WTC11 (cell line): Measurements from ENCODE around the gene FOXN3. TPM values are rescaled to one million over a fixed set of nuclear protein-coding genes. Genes with fewer than 3 reads are reported as not detected.

Experiments
- ATAC-seq: fragments of 200-7000 bp; cut with Tn5 transposase; 2 replicates; pipeline ENCODE4 v1.10.0; 2021; ENCODE audit warnings: mild to moderate bottlenecking, moderate library complexity
- CTCF ChIA-PET: fragments of 300-600 bp; sonication (Branson Sonifier 250); formaldehyde crosslinking; loops from one replicate; lab custom pipeline; 2021; ENCODE audit warnings: antibody characterized with exemption; lab: Charles Lee
- POLR2A ChIA-PET: fragments of 350-600 bp; sonication (Branson Sonifier 250); formaldehyde crosslinking; loops from one replicate; lab custom pipeline; 2021; ENCODE audit warnings: antibody characterized with exemption; lab: Charles Lee
- DNase-seq: peaks from one replicate; pipeline ENCODE4 v3.0.0; 2021; ENCODE audit warnings: low spot score
- H3K27ac Mint-ChIP-seq: 2 replicates; pipeline ENCODE4 v1.8.0; 2021; ENCODE audit warnings: mixed read lengths
- H3K27me3 Mint-ChIP-seq: 2 replicates; pipeline ENCODE4 v1.8.0; 2021; ENCODE audit warnings: low read depth, mild to moderate bottlenecking, moderate library complexity, mixed read lengths
- H3K36me3 Mint-ChIP-seq: 2 replicates; pipeline ENCODE4 v1.8.0; 2021; ENCODE audit warnings: mixed read lengths
- H3K4me1 Mint-ChIP-seq: 2 replicates; pipeline ENCODE4 v1.8.0; 2022; ENCODE audit warnings: mixed read lengths
- H3K4me3 Mint-ChIP-seq: 2 replicates; pipeline ENCODE4 v1.8.0; 2021; ENCODE audit warnings: mild to moderate bottlenecking, moderate library complexity, mixed read lengths
- H3K9me3 Mint-ChIP-seq: 2 replicates; pipeline ENCODE4 v1.8.0; 2021; ENCODE audit warnings: mixed read lengths
- ATF2 ChIP-seq: sonication (generic); formaldehyde crosslinking; IDR thresholded peaks from 2 replicates; pipeline ENCODE4 v1.8.1; 2022; ENCODE audit warnings: low read depth, missing genetic modification reagents, borderline replicate concordance
- CREB1 ChIP-seq: sonication (generic); formaldehyde crosslinking; IDR thresholded peaks from 2 replicates; pipeline ENCODE4 v1.8.0; 2023; ENCODE audit warnings: mild to moderate bottlenecking, missing genetic modification reagents
- CTCF ChIP-seq: fragments of 200-600 bp; IDR thresholded peaks from 2 replicates; pipeline ENCODE4 v1.8.0; 2022; ENCODE audit warnings: antibody characterized with exemption
- ELF4 ChIP-seq: sonication (generic); formaldehyde crosslinking; IDR thresholded peaks from 2 replicates; pipeline ENCODE4 v1.8.1; 2022; ENCODE audit warnings: low read depth, mild to moderate bottlenecking, moderate library complexity, missing genetic modification reagents
- EMX1 ChIP-seq: fragments of 250-450 bp; sonication (Bioruptor Pico); IDR thresholded peaks from 2 replicates; pipeline ENCODE4 v1.8.0; 2021; ENCODE audit warnings: mild to moderate bottlenecking
- ERG ChIP-seq: fragments of 250-450 bp; sonication (Bioruptor Pico); IDR thresholded peaks from 2 replicates; pipeline ENCODE4 v1.8.0; 2021; ENCODE audit warnings: mild to moderate bottlenecking
- ETV6 ChIP-seq: sonication (generic); formaldehyde crosslinking; IDR thresholded peaks from 2 replicates; pipeline ENCODE4 v1.8.1; 2022; ENCODE audit warnings: mild to moderate bottlenecking, missing genetic modification reagents
- GTF2I ChIP-seq: fragments of 250-450 bp; sonication (Bioruptor Pico); conservative IDR thresholded peaks from 2 replicates; pipeline ENCODE4 v1.4.0; 2021; ENCODE audit warnings: mild to moderate bottlenecking
- IRF1 ChIP-seq: sonication (generic); formaldehyde crosslinking; IDR thresholded peaks from 2 replicates; pipeline ENCODE4 v1.8.0; 2023; ENCODE audit warnings: missing genetic modification reagents
- JAZF1 ChIP-seq: fragments of 250-450 bp; sonication (Bioruptor Pico); IDR thresholded peaks from 2 replicates; pipeline ENCODE4 v1.9.0; 2021; ENCODE audit warnings: moderate library complexity, mild to moderate bottlenecking, inconsistent platforms
- KAT7 ChIP-seq: sonication (generic); formaldehyde crosslinking; IDR thresholded peaks from 2 replicates; pipeline ENCODE4 v1.8.1; 2023; ENCODE audit warnings: missing genetic modification reagents, mild to moderate bottlenecking, borderline replicate concordance
- MXD4 ChIP-seq: fragments of 250-450 bp; sonication (Bioruptor Pico); IDR thresholded peaks from 2 replicates; pipeline ENCODE4 v1.8.0; 2021; ENCODE audit warnings: mild to moderate bottlenecking, moderate library complexity, borderline replicate concordance
- NR2C2 ChIP-seq: sonication (generic); formaldehyde crosslinking; IDR thresholded peaks from 2 replicates; pipeline ENCODE4 v1.8.0; 2022; ENCODE audit warnings: mild to moderate bottlenecking, missing genetic modification reagents
- RELA ChIP-seq: sonication (generic); formaldehyde crosslinking; IDR thresholded peaks from 2 replicates; pipeline ENCODE4 v1.8.1; 2022; ENCODE audit warnings: missing genetic modification reagents, mild to moderate bottlenecking, borderline replicate concordance
- RORB ChIP-seq: fragments of 250-450 bp; sonication (Bioruptor Pico); IDR thresholded peaks from 2 replicates; pipeline ENCODE4 v1.9.0; 2021; ENCODE audit warnings: mild to moderate bottlenecking
- SOX15 ChIP-seq: fragments of 250-450 bp; sonication (Bioruptor Pico); IDR thresholded peaks from 2 replicates; pipeline ENCODE4 v1.9.0; 2021; ENCODE audit warnings: mild to moderate bottlenecking
- ZNF281 ChIP-seq: sonication (generic); formaldehyde crosslinking; IDR thresholded peaks from 2 replicates; pipeline ENCODE4 v1.8.0; 2023; ENCODE audit warnings: mild to moderate bottlenecking, missing genetic modification reagents
- ZNF396 ChIP-seq: fragments of 250-450 bp; sonication (Bioruptor Pico); IDR thresholded peaks from 2 replicates; pipeline ENCODE4 v1.8.0; 2021; ENCODE audit warnings: mild to moderate bottlenecking, moderate library complexity, borderline replicate concordance
- ZNF416 ChIP-seq: fragments of 250-450 bp; sonication (Bioruptor Pico); IDR thresholded peaks from 2 replicates; pipeline ENCODE4 v1.9.0; 2021; ENCODE audit warnings: mild to moderate bottlenecking, inconsistent platforms
- ZNF512 ChIP-seq: sonication (generic); formaldehyde crosslinking; IDR thresholded peaks from 2 replicates; pipeline ENCODE4 v1.8.1; 2022; ENCODE audit warnings: missing genetic modification reagents, borderline replicate concordance
- total RNA-seq: library from RNA; stranded (reverse); gene quantifications from 3 replicates; pipeline ENCODE4 v1.2.3, GENCODE V29; 2021

Gene FOXN3
- total RNA-seq, 1 experiment from 2014 or later: 170 TPM

GRCh38 chr14:89188492-89188891 is 228.5 kb downstream of the FOXN3 start:
- Mint-ChIP-seq H3K27me3 (no peaks in the 10 kb centered on the region), H3K36me3 (peaks cover 23% of the 10 kb centered on the region), H3K9me3 (no peaks in the 10 kb centered on the region), H3K4me3 (no peak overlapping the region), H3K27ac (no peak overlapping the region), H3K4me1 (peaks cover 28% of the 10 kb centered on the region)
- ATAC-seq (no peak), DNase-seq (no peak)
- POLR2A ChIA-PET: no interaction called here
- CTCF ChIA-PET: no interaction called here
- no peak for TF ChIP-seq EMX1
- TF ChIP-seq SOX15 (CRISPR knock-in tag): no peak
- no peak for TF ChIP-seq ELF4 (CRISPR knock-in tag)
- TF ChIP-seq ERG (CRISPR knock-in tag): no peak
- no peak for TF ChIP-seq CTCF
- no peak for TF ChIP-seq JAZF1 (CRISPR knock-in tag)
- no peak for TF ChIP-seq KAT7
- TF ChIP-seq IRF1 (CRISPR knock-in tag): no peak
- TF ChIP-seq ZNF512 (CRISPR knock-in tag): no peak
- no peak for TF ChIP-seq RORB

- DNase-seq (no peak), ATAC-seq (no peak)
- no peaks in the 10 kb centered on the region for H3K27me3 Mint-ChIP-seq
- peaks cover 23% of the 10 kb centered on the region for H3K36me3 Mint-ChIP-seq
- ChIA-PET POLR2A (no interaction called here), CTCF (interaction anchor here (3.1 kb wide), 1 partner anchor 10 kb away, joined by 21 read pairs; no protein-coding TSS in a partner anchor)
- no peak overlapping the region for H3K4me3 Mint-ChIP-seq
- no peak for TF ChIP-seq ATF2 (CRISPR knock-in tag)
- TF ChIP-seq, all 79 proteins: peak for 0
- Mint-ChIP-seq H3K27ac (0 out of 2 replicates have a peak overlapping the region, but pooled peaks have one; percentile 14), H3K4me1 (peaks cover 28% of the 10 kb centered on the region), H3K9me3 (no peaks in the 10 kb centered on the region)
Measured at GRCh38 chr14:89187501-89187900, 229.5 kb downstream of the FOXN3 start.

GRCh38 chr14:89186856-89187376 is 230.1 kb downstream of the FOXN3 start:
- Mint-ChIP-seq H3K36me3 (peaks cover 23% of the 10 kb centered on the region), H3K4me1 (peaks cover 28% of the 10 kb centered on the region), H3K4me3 (no peak overlapping the region), H3K27me3 (no peaks in the 10 kb centered on the region), H3K27ac (peak overlapping the region; percentile 27; the same call in 1 of the 2 replicates), H3K9me3 (no peaks in the 10 kb centered on the region)
- ATAC-seq (no peak; the same call in 1 of the 2 replicates), DNase-seq (no peak)
- CTCF ChIA-PET: interaction anchor here (3.1 kb wide), 1 partner anchor 9 kb away, joined by 21 read pairs; no protein-coding TSS in a partner anchor
- POLR2A ChIA-PET: no interaction called here
- TF ChIP-seq ZNF416 (CRISPR knock-in tag): no peak
- TF ChIP-seq GTF2I (CRISPR knock-in tag): no peak
- no peak for TF ChIP-seq JAZF1 (CRISPR knock-in tag)
- no peak for TF ChIP-seq ZNF396 (CRISPR knock-in tag)
- no peak for TF ChIP-seq ETV6
- TF ChIP-seq ZNF281 (CRISPR knock-in tag): no peak
- TF ChIP-seq NR2C2 (CRISPR knock-in tag): no peak
- no peak for TF ChIP-seq MXD4 (CRISPR knock-in tag)
- no peak for TF ChIP-seq RELA
- TF ChIP-seq CREB1 (CRISPR knock-in tag): no peak
